Measurements from ENCODE around the gene MBNL3. TPM values are rescaled to one million over a fixed set of nuclear protein-coding genes. Genes with fewer than 3 reads are reported as not detected.

The MBNL3 gene
- total and polyA plus RNA-seq, 11 donors = 0.71 to 21.9 (median 9.3) TPM

DNA sequence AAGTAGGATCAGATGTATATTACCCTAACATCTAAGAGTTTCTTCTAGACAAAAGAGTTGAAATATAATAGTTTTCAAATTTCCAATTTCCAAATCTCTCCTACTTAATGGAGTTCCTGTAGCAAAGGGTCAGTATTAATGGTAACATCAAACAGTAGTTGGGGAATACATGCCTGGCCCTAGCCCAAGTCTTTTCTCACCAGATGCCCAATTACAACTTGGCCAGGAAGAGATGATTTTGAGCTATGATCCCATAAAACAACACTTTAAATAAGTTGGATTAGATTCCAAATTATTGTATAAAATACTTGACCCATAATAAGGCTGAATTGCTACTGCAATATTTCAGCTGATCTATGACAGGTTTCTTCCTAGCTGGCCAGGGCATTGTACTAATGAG is 59.9 kb downstream of the MBNL3 start:
- Histone ChIP-seq H3K36me3 (no peaks in the 10 kb centered on the region), H3K4me3 (no peak overlapping the region), H3K4me1 (no peaks in the 10 kb centered on the region), H3K9me3 (no peaks in the 10 kb centered on the region), H3K27ac (no peak overlapping the region), H3K27me3 (peaks cover 0 to 7% (median 0%) of the 10 kb centered on the region in 9 donors)
- DNase-seq (no peak), ATAC-seq (no peak)
- TF ChIP-seq, protein P1, sequence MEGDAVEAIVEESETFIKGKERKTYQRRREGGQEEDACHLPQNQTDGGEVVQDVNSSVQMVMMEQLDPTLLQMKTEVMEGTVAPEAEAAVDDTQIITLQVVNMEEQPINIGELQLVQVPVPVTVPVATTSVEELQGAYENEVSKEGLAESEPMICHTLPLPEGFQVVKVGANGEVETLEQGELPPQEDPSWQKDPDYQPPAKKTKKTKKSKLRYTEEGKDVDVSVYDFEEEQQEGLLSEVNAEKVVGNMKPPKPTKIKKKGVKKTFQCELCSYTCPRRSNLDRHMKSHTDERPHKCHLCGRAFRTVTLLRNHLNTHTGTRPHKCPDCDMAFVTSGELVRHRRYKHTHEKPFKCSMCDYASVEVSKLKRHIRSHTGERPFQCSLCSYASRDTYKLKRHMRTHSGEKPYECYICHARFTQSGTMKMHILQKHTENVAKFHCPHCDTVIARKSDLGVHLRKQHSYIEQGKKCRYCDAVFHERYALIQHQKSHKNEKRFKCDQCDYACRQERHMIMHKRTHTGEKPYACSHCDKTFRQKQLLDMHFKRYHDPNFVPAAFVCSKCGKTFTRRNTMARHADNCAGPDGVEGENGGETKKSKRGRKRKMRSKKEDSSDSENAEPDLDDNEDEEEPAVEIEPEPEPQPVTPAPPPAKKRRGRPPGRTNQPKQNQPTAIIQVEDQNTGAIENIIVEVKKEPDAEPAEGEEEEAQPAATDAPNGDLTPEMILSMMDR (IDR thresholded peaks at IDR 0.05) = no peak
- TF ChIP-seq POLR2A (IDR thresholded peaks at IDR 0.05) = no peak
- intact Hi-C loops (cut with DNase I) = loop anchor here in 1 of 10 donors (10.0 kb wide), 1 partner anchor 46 kb away; no protein-coding TSS in a partner anchor

DNA sequence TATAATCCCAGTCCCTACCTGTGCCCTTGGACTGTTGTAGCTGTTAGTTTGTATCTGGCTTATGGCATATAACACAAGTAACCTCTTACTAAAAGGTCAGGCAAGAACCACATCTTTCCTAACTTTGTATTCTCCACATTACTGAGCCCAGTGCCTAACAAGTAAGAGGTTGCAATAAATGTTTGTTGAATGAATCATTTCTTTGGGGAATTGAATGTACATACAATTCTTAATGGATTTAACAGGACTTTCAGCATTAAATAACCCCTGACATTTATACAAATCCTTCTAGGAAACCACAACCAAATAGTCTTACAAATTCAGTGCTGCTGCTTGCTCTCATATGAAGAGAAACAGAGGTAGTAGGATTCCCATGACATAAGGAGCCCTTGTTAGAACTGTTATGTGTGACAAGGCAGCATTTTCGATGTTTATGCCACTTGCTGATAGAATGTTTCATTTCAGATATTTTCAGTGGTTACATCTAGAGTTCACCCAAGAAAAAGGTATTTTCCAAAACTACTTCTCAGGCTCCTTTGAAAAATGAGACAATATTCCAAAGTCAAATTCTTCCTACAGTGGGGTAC is 62.0 kb downstream of the MBNL3 start:
- TF ChIP-seq, protein P1 (IDR thresholded peaks at IDR 0.05) = no peak
- TF ChIP-seq POLR2A (IDR thresholded peaks at IDR 0.05) = no peak

DNA sequence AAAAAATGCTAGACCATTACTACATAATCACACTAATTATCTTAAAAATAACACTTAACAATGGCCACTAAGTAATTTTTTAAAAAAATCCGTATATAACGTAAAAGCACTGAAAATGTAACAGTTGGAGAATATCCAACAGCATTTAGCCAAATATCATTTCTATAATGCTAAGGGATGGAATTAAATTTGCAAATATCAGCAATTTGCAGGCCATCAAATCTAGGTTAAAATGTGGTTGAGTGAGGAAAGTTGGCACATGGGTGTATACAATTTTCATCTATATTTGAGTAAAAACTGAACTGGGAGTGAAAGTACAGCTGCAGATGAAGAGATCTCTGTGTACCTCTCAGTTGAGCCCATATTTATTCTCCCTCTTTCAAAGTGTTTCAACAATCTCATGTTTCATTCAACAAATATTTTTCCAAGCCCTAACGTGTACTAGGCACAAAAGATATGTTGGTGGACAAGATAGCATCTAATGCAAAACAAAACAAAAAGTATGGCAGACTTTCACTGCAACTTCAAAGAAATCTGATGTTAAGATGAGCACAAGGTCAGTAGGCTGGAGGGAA is 63.0 kb downstream of the MBNL3 start:
- Histone ChIP-seq H3K27me3 (peaks cover 0 to 8% (median 0%) of the 10 kb centered on the region in 9 donors), H3K4me3 (no peak overlapping the region), H3K9me3 (no peaks in the 10 kb centered on the region), H3K36me3 (no peaks in the 10 kb centered on the region), H3K27ac (no peak overlapping the region), H3K4me1 (no peaks in the 10 kb centered on the region)
- no peak for ATAC-seq
- WGBS, 4 donors = 55 to 83% (median 67%) methylated on average over 3 of the region's 3 CpGs
- TF ChIP-seq POLR2A (IDR thresholded peaks at IDR 0.05) = no peak
- TF ChIP-seq, protein P1 (IDR thresholded peaks at IDR 0.05) = no peak
- no peak for DNase-seq
- intact Hi-C loops (cut with DNase I) = loop anchor here in 1 of 10 donors (10.0 kb wide), 1 partner anchor 49 kb away; no protein-coding TSS in a partner anchor

More for the DNA sequence above, 62.0 kb downstream of the MBNL3 start:
- no peak for DNase-seq
- H3K27me3 ChIP-seq = peaks cover 0 to 7% (median 0%) of the 10 kb centered on the region in 9 donors
- WGBS, 4 donors = 83 to 95% (median 85%) methylated on average over 1 of the region's 1 CpG
- no peaks in the 10 kb centered on the region for H3K36me3 ChIP-seq
- no peaks in the 10 kb centered on the region for H3K9me3 ChIP-seq
- intact Hi-C loops (cut with DNase I) = loop anchor here in 1 of 10 donors (10.0 kb wide), 1 partner anchor 48 kb away; no protein-coding TSS in a partner anchor
- H3K27ac ChIP-seq = no peak overlapping the region
- no peaks in the 10 kb centered on the region for H3K4me1 ChIP-seq
- no peak overlapping the region for H3K4me3 ChIP-seq
- no peak for ATAC-seq

DNA sequence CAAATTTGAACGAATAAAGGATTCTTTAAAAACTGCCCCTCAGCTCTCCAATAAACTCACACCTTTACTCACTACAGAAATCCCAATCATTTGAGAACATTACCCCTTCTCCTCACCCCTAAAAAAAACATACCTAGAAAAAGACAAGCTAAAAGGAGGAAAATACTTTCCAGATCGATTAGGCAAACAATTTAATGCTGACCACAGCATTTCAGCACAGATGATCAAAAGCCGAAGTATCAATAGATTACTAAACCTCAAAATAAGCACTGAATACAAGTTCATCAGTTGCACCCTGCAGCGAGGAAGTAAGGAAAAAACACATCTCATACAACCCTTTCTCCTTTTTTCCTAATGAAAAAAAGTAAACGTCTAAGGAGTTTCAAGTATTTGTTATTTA is 65.5 kb downstream of the MBNL3 start:
- H3K4me3 ChIP-seq = no peak overlapping the region
- H3K27ac ChIP-seq = no peak overlapping the region
- H3K27me3 ChIP-seq = peaks cover 0 to 10% (median 0%) of the 10 kb centered on the region in 9 donors
- DNase-seq (no peak), ATAC-seq (no peak)
- H3K36me3 ChIP-seq = no peaks in the 10 kb centered on the region
- WGBS, 4 donors = 75 to 93% (median 83%) methylated on average over 5 of the region's 5 CpGs
- intact Hi-C loops (cut with DNase I) = loop anchor here in 1 of 10 donors (10.0 kb wide), 1 partner anchor 51 kb away; no protein-coding TSS in a partner anchor
- no peaks in the 10 kb centered on the region for H3K4me1 ChIP-seq
- H3K9me3 ChIP-seq = no peaks in the 10 kb centered on the region
- TF ChIP-seq POLR2A (IDR thresholded peaks at IDR 0.05) = no peak
- TF ChIP-seq, protein P1 (IDR thresholded peaks at IDR 0.05) = no peak

All from heart left ventricle (tissue), 16 donors.